Liver (tissue), 9 donors: ENCODE data around the gene FAM163A. TPM values are rescaled to one million over a fixed set of nuclear protein-coding genes. Genes with fewer than 3 reads are reported as not detected.

Experiments used
- DNase-seq: peaks from one replicate; pipeline ENCODE4 v3.0.0-alpha.2; 2017; ENCODE audit warnings: low spot score
- H3K27ac ChIP-seq, 2 donors: one replicate each; pipeline ENCODE4 v1.7.0; 2013; ENCODE audit warnings: inconsistent platforms in 2 of 2, low read length in 2 of 2, control low read depth in 1 of 2, low read depth in 1 of 2, mild to moderate bottlenecking in 1 of 2
- H3K27me3 ChIP-seq, 4 donors: one replicate each; pipeline versions ENCODE4 v1.6.1 to v1.7.0; 2013; ENCODE audit warnings: low read length in 3 of 4, inconsistent platforms in 1 of 4, mild to moderate bottlenecking in 1 of 4, moderate library complexity in 1 of 4; ENCODE audit not compliant: control insufficient read depth in 4 of 4, insufficient read depth in 4 of 4
- H3K36me3 ChIP-seq, 4 donors: one replicate each; pipeline versions ENCODE4 v1.6.1 to v1.7.0; 2013; ENCODE audit warnings: low read length in 3 of 4, mild to moderate bottlenecking in 3 of 4, low read depth in 1 of 4, moderate library complexity in 1 of 4; ENCODE audit not compliant: control insufficient read depth in 4 of 4, insufficient read depth in 3 of 4
- H3K4me1 ChIP-seq, 4 donors: one replicate each; pipeline versions ENCODE4 v1.6.1 to v1.7.0; 2013; ENCODE audit warnings: low read length in 3 of 4, mild to moderate bottlenecking in 3 of 4, moderate library complexity in 1 of 4; ENCODE audit not compliant: control insufficient read depth in 4 of 4, insufficient read depth in 4 of 4
- H3K4me3 ChIP-seq, 3 donors: one replicate each; pipeline versions ENCODE4 v1.6.1 to v1.7.0; 2013; ENCODE audit warnings: low read length in 3 of 3, control low read depth in 1 of 3, low read depth in 1 of 3, mild to moderate bottlenecking in 1 of 3
- H3K9ac ChIP-seq, 2 donors: one replicate each; pipeline ENCODE4 v1.7.0; 2013; ENCODE audit warnings: low read length in 2 of 2, mild to moderate bottlenecking in 2 of 2, moderate library complexity in 2 of 2, control low read depth in 1 of 2, low read depth in 1 of 2
- H3K9me3 ChIP-seq, 4 donors: one replicate each; pipeline versions ENCODE4 v1.6.1 to v1.7.0; 2013; ENCODE audit warnings: low read length in 3 of 4; ENCODE audit not compliant: control insufficient read depth in 4 of 4
- EGR1 ChIP-seq, 2 donors: IDR thresholded peaks; 2 replicates each; pipeline ENCODE4 v1.6.1; 2016 to 2018; ENCODE audit warnings: antibody characterized with exemption in 2 of 2, low read depth in 2 of 2
- FOXA1 ChIP-seq: IDR thresholded peaks from 2 replicates; pipeline ENCODE4 v1.6.1; 2016; ENCODE audit warnings: antibody characterized with exemption
- FOXA2 ChIP-seq: IDR thresholded peaks from 2 replicates; pipeline ENCODE4 v1.6.1; 2016; ENCODE audit warnings: antibody characterized with exemption
- GABPA ChIP-seq, 2 donors: IDR thresholded peaks in 1 of 2; conservative IDR thresholded peaks in 1 of 2; 2 replicates each; pipeline ENCODE4 v1.6.1; 2016; ENCODE audit warnings: antibody characterized with exemption in 2 of 2, mild to moderate bottlenecking in 1 of 2, moderate library complexity in 1 of 2
- HNF4A ChIP-seq, 2 donors: conservative IDR thresholded peaks; 2 replicates each; pipeline ENCODE4 v1.6.1; 2016; ENCODE audit warnings: antibody characterized with exemption in 2 of 2, mild to moderate bottlenecking in 2 of 2
- HNF4G ChIP-seq: IDR thresholded peaks from 2 replicates; pipeline ENCODE4 v1.6.1; 2016; ENCODE audit warnings: antibody characterized with exemption
- JUND ChIP-seq, 2 donors: IDR thresholded peaks; 2 replicates each; pipeline ENCODE4 v1.6.1; 2016; ENCODE audit warnings: antibody characterized with exemption in 2 of 2
- RAD21 ChIP-seq, 2 donors: IDR thresholded peaks; 2 replicates each; pipeline ENCODE4 v1.6.1; 2016; ENCODE audit warnings: antibody characterized with exemption in 2 of 2, mild to moderate bottlenecking in 2 of 2
- RXRA ChIP-seq, 2 donors: IDR thresholded peaks; 2 replicates each; pipeline ENCODE4 v1.6.1; 2017 to 2018; ENCODE audit warnings: antibody characterized with exemption in 2 of 2, mild to moderate bottlenecking in 1 of 2
- SP1 ChIP-seq: IDR thresholded peaks from 2 replicates; pipeline ENCODE4 v1.6.1; 2018; ENCODE audit warnings: antibody characterized with exemption, mild to moderate bottlenecking
- TAF1 ChIP-seq: conservative IDR thresholded peaks from 2 replicates; pipeline ENCODE4 v1.6.1; 2016; ENCODE audit warnings: antibody characterized with exemption, mild to moderate bottlenecking
- YY1 ChIP-seq: IDR thresholded peaks from 2 replicates; pipeline ENCODE4 v1.6.1; 2016; ENCODE audit warnings: antibody characterized with exemption, mild to moderate bottlenecking
- WGBS: extraction: QIAGEN DNeasy Blood & Tissue Kit; methylation state at CpG from one replicate; pipeline ENCODE4 v1.1.7; 2013; 5-methylcytosine and 5-hydroxymethylcytosine counted together
- polyA plus RNA-seq, 2 donors: library from polyadenylated mRNA; stranded (reverse) in 1 of 2; unstranded in 1 of 2; fragments of 200-250 nt in 1 of 2; fragments of >200 nt in 1 of 2; fragmentation: Nextera tagmentation in 1 of 2; extraction: Ambion mirVana in 1 of 2; gene quantifications; one replicate each; pipeline versions ENCODE4 v1.2.1 to v1.2.3, GENCODE V29; 2013 to 2015
- total RNA-seq, 2 donors: library from RNA; depleted of rRNA; stranded (reverse); fragments of >200 nt; gene quantifications; one replicate each; pipeline ENCODE4 v1.2.3, GENCODE V29; 2014
- TF ChIP-seq, protein P1 (sequence below): fragments of 150-350 bp; IDR thresholded peaks from 2 replicates; pipeline ENCODE4 v1.5.1; 2017; ENCODE audit warnings: improper control_type of control experiment, low read depth, low read length; ENCODE audit not compliant: missing input control
- TF ChIP-seq, protein P2 (sequence below): IDR thresholded peaks from 2 replicates; pipeline ENCODE4 v1.6.1; 2016; ENCODE audit warnings: antibody characterized with exemption, mild to moderate bottlenecking
- TF ChIP-seq, protein P3 (sequence below): IDR thresholded peaks from 2 replicates; pipeline ENCODE4 v1.6.1; 2016; ENCODE audit warnings: antibody characterized with exemption
- TF ChIP-seq, protein P4 (sequence below): IDR thresholded peaks from 2 replicates; pipeline ENCODE4 v1.6.1; 2016; ENCODE audit warnings: antibody characterized with exemption
- TF ChIP-seq, protein P5 (sequence below): IDR thresholded peaks from 2 replicates; pipeline ENCODE4 v1.6.1; 2016; ENCODE audit warnings: antibody characterized with exemption
- donor health status: healthy.
- donor health status: healthy.
- donor health status: healthy.
- donor health status: healthy.
- donor health status: healthy.

FAM163A gene
- total and polyA plus RNA-seq, 4 donors = 0.07 TPM; not detected in 3

GRCh38 chr1:179747611-179748010 lies 4.5 kb downstream of the FAM163A start:
- peaks cover 4 to 17% (median 14%) of the 10 kb centered on the region in 4 donors for H3K4me1 ChIP-seq
- H3K27ac ChIP-seq = no peak overlapping the region
- DNase-seq = no peak
- no peak for TF ChIP-seq GABPA (IDR thresholded peaks at IDR 0.05 in 1 of 2, conservative IDR thresholded peaks at IDR 0.05 in 1 of 2)
- no peak for TF ChIP-seq FOXA2
- TF ChIP-seq FOXA1 = no peak
- TF ChIP-seq, protein P1, sequence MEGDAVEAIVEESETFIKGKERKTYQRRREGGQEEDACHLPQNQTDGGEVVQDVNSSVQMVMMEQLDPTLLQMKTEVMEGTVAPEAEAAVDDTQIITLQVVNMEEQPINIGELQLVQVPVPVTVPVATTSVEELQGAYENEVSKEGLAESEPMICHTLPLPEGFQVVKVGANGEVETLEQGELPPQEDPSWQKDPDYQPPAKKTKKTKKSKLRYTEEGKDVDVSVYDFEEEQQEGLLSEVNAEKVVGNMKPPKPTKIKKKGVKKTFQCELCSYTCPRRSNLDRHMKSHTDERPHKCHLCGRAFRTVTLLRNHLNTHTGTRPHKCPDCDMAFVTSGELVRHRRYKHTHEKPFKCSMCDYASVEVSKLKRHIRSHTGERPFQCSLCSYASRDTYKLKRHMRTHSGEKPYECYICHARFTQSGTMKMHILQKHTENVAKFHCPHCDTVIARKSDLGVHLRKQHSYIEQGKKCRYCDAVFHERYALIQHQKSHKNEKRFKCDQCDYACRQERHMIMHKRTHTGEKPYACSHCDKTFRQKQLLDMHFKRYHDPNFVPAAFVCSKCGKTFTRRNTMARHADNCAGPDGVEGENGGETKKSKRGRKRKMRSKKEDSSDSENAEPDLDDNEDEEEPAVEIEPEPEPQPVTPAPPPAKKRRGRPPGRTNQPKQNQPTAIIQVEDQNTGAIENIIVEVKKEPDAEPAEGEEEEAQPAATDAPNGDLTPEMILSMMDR = no peak
- no peak for TF ChIP-seq TAF1
- TF ChIP-seq, protein P2, sequence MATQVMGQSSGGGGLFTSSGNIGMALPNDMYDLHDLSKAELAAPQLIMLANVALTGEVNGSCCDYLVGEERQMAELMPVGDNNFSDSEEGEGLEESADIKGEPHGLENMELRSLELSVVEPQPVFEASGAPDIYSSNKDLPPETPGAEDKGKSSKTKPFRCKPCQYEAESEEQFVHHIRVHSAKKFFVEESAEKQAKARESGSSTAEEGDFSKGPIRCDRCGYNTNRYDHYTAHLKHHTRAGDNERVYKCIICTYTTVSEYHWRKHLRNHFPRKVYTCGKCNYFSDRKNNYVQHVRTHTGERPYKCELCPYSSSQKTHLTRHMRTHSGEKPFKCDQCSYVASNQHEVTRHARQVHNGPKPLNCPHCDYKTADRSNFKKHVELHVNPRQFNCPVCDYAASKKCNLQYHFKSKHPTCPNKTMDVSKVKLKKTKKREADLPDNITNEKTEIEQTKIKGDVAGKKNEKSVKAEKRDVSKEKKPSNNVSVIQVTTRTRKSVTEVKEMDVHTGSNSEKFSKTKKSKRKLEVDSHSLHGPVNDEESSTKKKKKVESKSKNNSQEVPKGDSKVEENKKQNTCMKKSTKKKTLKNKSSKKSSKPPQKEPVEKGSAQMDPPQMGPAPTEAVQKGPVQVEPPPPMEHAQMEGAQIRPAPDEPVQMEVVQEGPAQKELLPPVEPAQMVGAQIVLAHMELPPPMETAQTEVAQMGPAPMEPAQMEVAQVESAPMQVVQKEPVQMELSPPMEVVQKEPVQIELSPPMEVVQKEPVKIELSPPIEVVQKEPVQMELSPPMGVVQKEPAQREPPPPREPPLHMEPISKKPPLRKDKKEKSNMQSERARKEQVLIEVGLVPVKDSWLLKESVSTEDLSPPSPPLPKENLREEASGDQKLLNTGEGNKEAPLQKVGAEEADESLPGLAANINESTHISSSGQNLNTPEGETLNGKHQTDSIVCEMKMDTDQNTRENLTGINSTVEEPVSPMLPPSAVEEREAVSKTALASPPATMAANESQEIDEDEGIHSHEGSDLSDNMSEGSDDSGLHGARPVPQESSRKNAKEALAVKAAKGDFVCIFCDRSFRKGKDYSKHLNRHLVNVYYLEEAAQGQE = no peak
- TF ChIP-seq, protein P3, sequence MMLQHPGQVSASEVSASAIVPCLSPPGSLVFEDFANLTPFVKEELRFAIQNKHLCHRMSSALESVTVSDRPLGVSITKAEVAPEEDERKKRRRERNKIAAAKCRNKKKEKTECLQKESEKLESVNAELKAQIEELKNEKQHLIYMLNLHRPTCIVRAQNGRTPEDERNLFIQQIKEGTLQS = no peak
- TF ChIP-seq JUND (IDR thresholded peaks at IDR 0.05) = no peak
- TF ChIP-seq, protein P4, sequence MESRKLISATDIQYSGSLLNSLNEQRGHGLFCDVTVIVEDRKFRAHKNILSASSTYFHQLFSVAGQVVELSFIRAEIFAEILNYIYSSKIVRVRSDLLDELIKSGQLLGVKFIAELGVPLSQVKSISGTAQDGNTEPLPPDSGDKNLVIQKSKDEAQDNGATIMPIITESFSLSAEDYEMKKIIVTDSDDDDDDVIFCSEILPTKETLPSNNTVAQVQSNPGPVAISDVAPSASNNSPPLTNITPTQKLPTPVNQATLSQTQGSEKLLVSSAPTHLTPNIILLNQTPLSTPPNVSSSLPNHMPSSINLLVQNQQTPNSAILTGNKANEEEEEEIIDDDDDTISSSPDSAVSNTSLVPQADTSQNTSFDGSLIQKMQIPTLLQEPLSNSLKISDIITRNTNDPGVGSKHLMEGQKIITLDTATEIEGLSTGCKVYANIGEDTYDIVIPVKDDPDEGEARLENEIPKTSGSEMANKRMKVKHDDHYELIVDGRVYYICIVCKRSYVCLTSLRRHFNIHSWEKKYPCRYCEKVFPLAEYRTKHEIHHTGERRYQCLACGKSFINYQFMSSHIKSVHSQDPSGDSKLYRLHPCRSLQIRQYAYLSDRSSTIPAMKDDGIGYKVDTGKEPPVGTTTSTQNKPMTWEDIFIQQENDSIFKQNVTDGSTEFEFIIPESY = no peak
- TF ChIP-seq HNF4A (conservative IDR thresholded peaks at IDR 0.05) = no peak
- TF ChIP-seq SP1 = no peak
- H3K9me3 ChIP-seq = peaks cover 0 to 2% (median 1%) of the 10 kb centered on the region in 4 donors
- H3K27me3 ChIP-seq = peaks cover 0 to 7% (median 2%) of the 10 kb centered on the region in 4 donors
- no peak overlapping the region for H3K9ac ChIP-seq
- H3K36me3 ChIP-seq = no peaks in the 10 kb centered on the region
- H3K4me3 ChIP-seq = no peak overlapping the region
- 85% methylated on average over 2 of the region's 2 CpGs for WGBS

GRCh38 chr1:179748772-179749171 lies 5.7 kb downstream of the FAM163A start:
- Histone ChIP-seq H3K27me3 (peaks cover 0 to 3% (median under 1%) of the 10 kb centered on the region in 4 donors), H3K9me3 (peaks cover 0 to 2% (median 1%) of the 10 kb centered on the region in 4 donors), H3K9ac (no peak overlapping the region), H3K4me1 (peaks cover 0 to 8% (median 5%) of the 10 kb centered on the region in 4 donors), H3K27ac (no peak overlapping the region), H3K36me3 (no peaks in the 10 kb centered on the region), H3K4me3 (no peak overlapping the region)
- DNase-seq = no peak
- WGBS = 81% methylated on average over 4 of the region's 4 CpGs
- TF ChIP-seq SP1 (no peak), HNF4A (conservative IDR thresholded peaks at IDR 0.05) (no peak), JUND (IDR thresholded peaks at IDR 0.05) (no peak), YY1 (no peak), RAD21 (IDR thresholded peaks at IDR 0.05) (no peak), GABPA (IDR thresholded peaks at IDR 0.05 in 1 of 2, conservative IDR thresholded peaks at IDR 0.05 in 1 of 2) (no peak), TAF1 (no peak), FOXA2 (no peak), FOXA1 (no peak), EGR1 (IDR thresholded peaks at IDR 0.05; ENCODE audit: low read depth in 2 of 2) (no peak), RXRA (IDR thresholded peaks at IDR 0.05) (no peak), HNF4G (no peak)
- TF ChIP-seq, protein P3 = no peak
- TF ChIP-seq, protein P4 = no peak
- TF ChIP-seq, protein P1 = no peak
- TF ChIP-seq, protein P5, sequence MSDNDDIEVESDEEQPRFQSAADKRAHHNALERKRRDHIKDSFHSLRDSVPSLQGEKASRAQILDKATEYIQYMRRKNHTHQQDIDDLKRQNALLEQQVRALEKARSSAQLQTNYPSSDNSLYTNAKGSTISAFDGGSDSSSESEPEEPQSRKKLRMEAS = no peak
